GM19438 (cell line): Measurements from ENCODE around the gene CPNE4.

ENCODE experiments used
- ATAC-seq: cut with Tn5 transposase; IDR thresholded peaks from one replicate; pipeline ENCODE4 v1.9.1; 2021; ENCODE audit warnings: low read depth; ENCODE audit not compliant: unreplicated experiment

CPNE4 gene

GRCh38 chr3:131619821-131620220 lies 415.0 kb downstream of the CPNE4 start:
- ATAC-seq, result no peak

GRCh38 chr3:131616719-131617118 lies 418.1 kb downstream of the CPNE4 start:
- no peak for ATAC-seq

- no peak for ATAC-seq
Observed at GRCh38 chr3:131612745-131613144, 422.1 kb downstream of the CPNE4 start.

GRCh38 chr3:131610174-131610573 lies 424.6 kb downstream of the CPNE4 start:
- no peak for ATAC-seq

- ATAC-seq, result no peak
Observed at GRCh38 chr3:131608741-131609140, 426.1 kb downstream of the CPNE4 start.

GRCh38 chr3:131608296-131608695 lies 426.5 kb downstream of the CPNE4 start:
- peak; percentile 91 for ATAC-seq

GRCh38 chr3:131605916-131606315 lies 428.9 kb downstream of the CPNE4 start:
- ATAC-seq, result no peak

- no peak for ATAC-seq
Observed at GRCh38 chr3:131602011-131602779, 432.6 kb downstream of the CPNE4 start.

GRCh38 chr3:131597816-131598215 lies 437.0 kb downstream of the CPNE4 start:
- ATAC-seq, result no peak

- no peak for ATAC-seq
Observed at GRCh38 chr3:131596884-131597283, 437.9 kb downstream of the CPNE4 start.

- no peak for ATAC-seq
Observed at GRCh38 chr3:131591394-131592014, 443.3 kb downstream of the CPNE4 start.

GRCh38 chr3:131586277-131586676 lies 448.5 kb downstream of the CPNE4 start:
- no peak for ATAC-seq

GRCh38 chr3:131582438-131582837 lies 452.4 kb downstream of the CPNE4 start:
- no peak for ATAC-seq

GRCh38 chr3:131568460-131568859 lies 466.4 kb downstream of the CPNE4 start:
- no peak for ATAC-seq

- no peak for ATAC-seq
Observed at GRCh38 chr3:131564812-131565211, 470.0 kb downstream of the CPNE4 start.

GRCh38 chr3:131561511-131561910 lies 473.3 kb downstream of the CPNE4 start:
- no peak for ATAC-seq

GRCh38 chr3:131560795-131561194 lies 474.0 kb downstream of the CPNE4 start:
- ATAC-seq, result no peak

GRCh38 chr3:131555456-131555855 lies 479.4 kb downstream of the CPNE4 start:
- no peak for ATAC-seq

- ATAC-seq, result peak; percentile 98
Observed at GRCh38 chr3:131553495-131554247, 481.1 kb downstream of the CPNE4 start.

- ATAC-seq, result no peak
Observed at GRCh38 chr3:131551761-131552160, 483.1 kb downstream of the CPNE4 start.
